NCI-H510A (cell line): ENCODE data around the gene EVC.
"Not testable (repeated sequence)": the region's sequence is repeated elsewhere in the genome, so short reads cannot be mapped to it uniquely, and the experiment has no call there.

ENCODE experiments used
- DNase-seq: peaks from one replicate; lab custom pipeline; 2025; lab: John Stamatoyannopoulos, UW

The EVC gene

GRCh38 chr4:5815641-5816040 lies 104.6 kb downstream of the EVC start:
- DNase-seq = no peak

GRCh38 chr4:5816101-5816500 lies 105.1 kb downstream of the EVC start:
- no peak for DNase-seq

- DNase-seq = no peak
These were observed 105.9 kb downstream of the EVC start for GRCh38 chr4:5816851-5817375.

- no peak for DNase-seq
These were observed 110.8 kb downstream of the EVC start for GRCh38 chr4:5821665-5822358.

- no peak for DNase-seq
These were observed 111.6 kb downstream of the EVC start for GRCh38 chr4:5822619-5823018.

GRCh38 chr4:5823542-5824211 lies 112.7 kb downstream of the EVC start:
- DNase-seq = no peak

- DNase-seq = no peak
These were observed 113.2 kb downstream of the EVC start for GRCh38 chr4:5824227-5824626.

- DNase-seq = no peak
These were observed 113.6 kb downstream of the EVC start for GRCh38 chr4:5824635-5825034.

- DNase-seq = no peak
These were observed 114.5 kb downstream of the EVC start for GRCh38 chr4:5825321-5826041.

GRCh38 chr4:5826437-5827107 lies 115.6 kb downstream of the EVC start:
- no peak for DNase-seq

GRCh38 chr4:5827108-5828004 lies 116.4 kb downstream of the EVC start:
- no peak for DNase-seq

GRCh38 chr4:5828005-5828391 lies 117.0 kb downstream of the EVC start:
- DNase-seq = no peak

- DNase-seq = no peak
These were observed 125.9 kb downstream of the EVC start for GRCh38 chr4:5836943-5837342.

- DNase-seq = not testable (repeated sequence)
These were observed 126.5 kb downstream of the EVC start for GRCh38 chr4:5837483-5837882.

- DNase-seq = no peak
These were observed 128.3 kb downstream of the EVC start for GRCh38 chr4:5839332-5839731.

GRCh38 chr4:5839751-5840674 lies 129.0 kb downstream of the EVC start:
- DNase-seq = no peak

GRCh38 chr4:5842456-5842855 lies 131.5 kb downstream of the EVC start:
- DNase-seq = no peak

- no peak for DNase-seq
These were observed 132.9 kb downstream of the EVC start for GRCh38 chr4:5843573-5844530.
